NCI-H526 treated with DMSO at 0.1 percent for 48 hours (cell line): Measurements from ENCODE around the gene OR5L2.
"Not testable (repeated sequence)": the region's sequence is repeated elsewhere in the genome, so short reads cannot be mapped to it uniquely, and the experiment has no call there.

ENCODE experiments used
- DNase-seq: peaks from one replicate; lab custom pipeline; 2025; lab: John Stamatoyannopoulos, UW

OR5L2 gene

GRCh38 chr11:55826919-55827318, at the start of gene OR5L2:
TSS of gene OR5L2 (plus strand) at chr11:55827219. CDS start at chr11:55827219, 0 bp downstream.
- DNase-seq: no peak

GRCh38 chr11:55791606-55792005, 35.4 kb upstream of the OR5L2 start:
- DNase-seq: no peak

- no peak for DNase-seq
Measured at GRCh38 chr11:55793321-55793720, 33.7 kb upstream of the OR5L2 start.

- no peak for DNase-seq
Measured at GRCh38 chr11:55795256-55795655, 31.8 kb upstream of the OR5L2 start, which contains the start of gene OR5D14. TSS of gene OR5D14 (plus strand) at chr11:55795556. CDS start at chr11:55795556, 0 bp downstream.

- DNase-seq: no peak
Measured at GRCh38 chr11:55806248-55806647, 20.8 kb upstream of the OR5L2 start.

- DNase-seq: no peak
Measured at GRCh38 chr11:55811067-55811466, 16.0 kb upstream of the OR5L2 start, which contains the start of gene OR5L1. TSS of gene OR5L1 (plus strand) at chr11:55811367. CDS start at chr11:55811467, 100 bp downstream.

- no peak for DNase-seq
Measured at GRCh38 chr11:55819330-55819729, 7.7 kb upstream of the OR5L2 start, which contains the start of gene OR5D18. TSS of gene OR5D18 (plus strand) at chr11:55819630. CDS start at chr11:55819630, 0 bp downstream.

- no peak for DNase-seq
Measured at GRCh38 chr11:55838452-55838851, 11.4 kb downstream of the OR5L2 start, which contains the start of gene OR5D16. TSS of gene OR5D16 (plus strand) at chr11:55838752. CDS start at chr11:55838752, 0 bp downstream.

GRCh38 chr11:55847453-55847852, 20.4 kb downstream of the OR5L2 start:
- no peak for DNase-seq

GRCh38 chr11:55849037-55849436, 22.0 kb downstream of the OR5L2 start:
- DNase-seq: no peak

GRCh38 chr11:55852141-55852540, 25.1 kb downstream of the OR5L2 start:
- DNase-seq: no peak

- no peak for DNase-seq
Measured at GRCh38 chr11:55854704-55855103, 27.7 kb downstream of the OR5L2 start.

- not testable (repeated sequence) for DNase-seq
Measured at GRCh38 chr11:55867354-55867753, 40.3 kb downstream of the OR5L2 start.

GRCh38 chr11:55872731-55873130, 45.7 kb downstream of the OR5L2 start:
- DNase-seq: not testable (repeated sequence)

GRCh38 chr11:55873146-55873545, 46.1 kb downstream of the OR5L2 start:
- DNase-seq: not testable (repeated sequence)
